HFFc6 (cell line): ENCODE results near the gene OSBPL10. TPM values are rescaled to one million over a fixed set of nuclear protein-coding genes. Genes with fewer than 3 reads are reported as not detected.

Experiments
- DNase-seq: peaks from one replicate; pipeline ENCODE4 v3.0.0-alpha.2; 2018
- H3K27ac Mint-ChIP-seq: 2 replicates; pipeline ENCODE4 v1.8.0; 2020; ENCODE audit warnings: mild to moderate bottlenecking, mixed read lengths
- H3K27me3 Mint-ChIP-seq: 2 replicates; pipeline ENCODE4 v1.8.0; 2021; ENCODE audit warnings: mild to moderate bottlenecking, moderate library complexity, mixed read lengths; ENCODE audit not compliant: insufficient read depth
- H3K36me3 Mint-ChIP-seq: 2 replicates; pipeline ENCODE4 v1.8.0; 2021; ENCODE audit warnings: low read depth, mixed read lengths
- H3K4me1 Mint-ChIP-seq: 2 replicates; pipeline ENCODE4 v1.8.0; 2020; ENCODE audit warnings: low read depth, mixed read lengths
- H3K4me3 Mint-ChIP-seq: 2 replicates; pipeline ENCODE4 v1.8.0; 2020; ENCODE audit warnings: mild to moderate bottlenecking, moderate library complexity, mixed read lengths
- H3K9me3 Mint-ChIP-seq: 2 replicates; pipeline ENCODE4 v1.8.0; 2020; ENCODE audit warnings: mild to moderate bottlenecking, mixed read lengths
- CTCF ChIP-seq: fragments of 200-600 bp; sonication (generic); IDR thresholded peaks from 2 replicates; pipeline ENCODE4 v1.5.0; 2021; ENCODE audit warnings: antibody characterized with exemption, mild to moderate bottlenecking
- total RNA-seq, 6 experiments: library from RNA; stranded (reverse); fragmentation: NEBNext Ultra II Directional; extraction: Animal tissue kit (Norgen Biotek cat#: 25700); gene quantifications; 2 replicates in 1 of 6; 3 replicates in 5 of 6; pipeline ENCODE4 v1.2.3, GENCODE V29; 2021

The OSBPL10 gene
- total RNA-seq, 6 experiments from 2014 or later, result 7.3 to 8.9 (median 8.6) TPM

GRCh38 chr3:31968927-31969418 lies 12.1 kb downstream of the OSBPL10 start:
- Mint-ChIP-seq H3K4me1 (peaks cover 46% of the 10 kb centered on the region), H3K36me3 (no peaks in the 10 kb centered on the region), H3K4me3 (peak overlapping the region; percentile 83), H3K9me3 (no peaks in the 10 kb centered on the region), H3K27ac (peak overlapping the region; percentile 79), H3K27me3 (no peaks in the 10 kb centered on the region; the same call in 1 of the 2 replicates)
- peak; percentile 95 for DNase-seq
- TF ChIP-seq CTCF, result no peak

- Mint-ChIP-seq H3K4me3 (peak overlapping the region; percentile 83), H3K27ac (peak overlapping the region; percentile 79), H3K9me3 (no peaks in the 10 kb centered on the region), H3K27me3 (no peaks in the 10 kb centered on the region; the same call in 1 of the 2 replicates), H3K4me1 (peaks cover 46% of the 10 kb centered on the region), H3K36me3 (no peaks in the 10 kb centered on the region)
- DNase-seq, result peak; percentile 69
- TF ChIP-seq CTCF, result no peak
Observed at GRCh38 chr3:31968369-31968926, 12.6 kb downstream of the OSBPL10 start.

GRCh38 chr3:31967592-31967991 lies 13.5 kb downstream of the OSBPL10 start:
- H3K27me3 Mint-ChIP-seq, result no peaks in the 10 kb centered on the region; the same call in 1 of the 2 replicates
- H3K4me1 Mint-ChIP-seq, result peaks cover 51% of the 10 kb centered on the region
- H3K27ac Mint-ChIP-seq, result peak overlapping the region; percentile 54
- no peak for DNase-seq
- TF ChIP-seq CTCF, result no peak
- H3K36me3 Mint-ChIP-seq, result no peaks in the 10 kb centered on the region
- no peaks in the 10 kb centered on the region for H3K9me3 Mint-ChIP-seq
- no peak overlapping the region for H3K4me3 Mint-ChIP-seq

- H3K4me1 Mint-ChIP-seq, result peaks cover 52% of the 10 kb centered on the region
Observed at GRCh38 chr3:31966978-31967591, 14.0 kb downstream of the OSBPL10 start.

GRCh38 chr3:31962801-31963205 lies 18.3 kb downstream of the OSBPL10 start:
- no peak for TF ChIP-seq CTCF
- DNase-seq, result no peak
- peaks cover 3% of the 10 kb centered on the region for H3K27me3 Mint-ChIP-seq

More at GRCh38 chr3:31966978-31967591, 14.0 kb downstream of the OSBPL10 start:
- no peak overlapping the region for H3K4me3 Mint-ChIP-seq
- no peaks in the 10 kb centered on the region for H3K9me3 Mint-ChIP-seq
- no peaks in the 10 kb centered on the region; the same call in 1 of the 2 replicates for H3K27me3 Mint-ChIP-seq
- TF ChIP-seq CTCF, result no peak
- no peaks in the 10 kb centered on the region for H3K36me3 Mint-ChIP-seq
- DNase-seq, result no peak
- H3K27ac Mint-ChIP-seq, result no peak overlapping the region

More at GRCh38 chr3:31962801-31963205, 18.3 kb downstream of the OSBPL10 start:
- Mint-ChIP-seq H3K9me3 (no peaks in the 10 kb centered on the region), H3K36me3 (no peaks in the 10 kb centered on the region), H3K4me1 (peaks cover 52% of the 10 kb centered on the region), H3K4me3 (no peak overlapping the region), H3K27ac (no peak overlapping the region)
